Occipital lobe (tissue), 2 donors: Measurements from ENCODE around the gene PEX1. TPM values are rescaled to one million over a fixed set of nuclear protein-coding genes. Genes with fewer than 3 reads are reported as not detected.
"Not testable (repeated sequence)": the region's sequence is repeated elsewhere in the genome, so short reads cannot be mapped to it uniquely, and the experiment has no call there.

Experiments
- DNase-seq: peaks from one replicate; lab custom pipeline; 2025; lab: John Stamatoyannopoulos, UW
- total RNA-seq: library from RNA; depleted of rRNA; stranded (reverse); fragments of >200 nt; gene quantifications from one replicate; pipeline ENCODE4 v1.2.3, GENCODE V29; 2014

Gene PEX1
- total RNA-seq, 1 donor from 2014 or later: 79.9 TPM

GRCh38 chr7:92506363-92506762, 22.0 kb downstream of the PEX1 start:
- DNase-seq: no peak

GRCh38 chr7:92504563-92504962, 23.8 kb downstream of the PEX1 start:
- no peak for DNase-seq

- no peak for DNase-seq
These were observed 24.6 kb downstream of the PEX1 start for GRCh38 chr7:92503767-92504166.

GRCh38 chr7:92498557-92498956, 29.8 kb downstream of the PEX1 start:
- no peak for DNase-seq

GRCh38 chr7:92496876-92497275, 31.4 kb downstream of the PEX1 start:
- no peak for DNase-seq

GRCh38 chr7:92489634-92490033, 38.7 kb downstream of the PEX1 start:
- DNase-seq: no peak

- DNase-seq: no peak
These were observed 40.5 kb downstream of the PEX1 start for GRCh38 chr7:92487804-92488203.

- DNase-seq: no peak
These were observed 42.3 kb downstream of the PEX1 start for GRCh38 chr7:92485974-92486373.

GRCh38 chr7:92485267-92485892, 42.9 kb downstream of the PEX1 start:
- no peak for DNase-seq

- not testable (repeated sequence) for DNase-seq
These were observed 44.1 kb downstream of the PEX1 start for GRCh38 chr7:92484226-92484625.

GRCh38 chr7:92483624-92484023, 44.7 kb downstream of the PEX1 start:
- DNase-seq: not testable (repeated sequence)

GRCh38 chr7:92479146-92479545, 49.2 kb downstream of the PEX1 start:
- DNase-seq: not testable (repeated sequence)

GRCh38 chr7:92478711-92479110, 49.6 kb downstream of the PEX1 start:
- no peak for DNase-seq

- no peak for DNase-seq
These were observed 50.2 kb downstream of the PEX1 start for GRCh38 chr7:92478095-92478494.

GRCh38 chr7:92477681-92478080, 50.6 kb downstream of the PEX1 start, which contains the start of gene ERVW-1:
Gene ERVW-1, minus strand, starts transcription at chr7:92477946. Its CDS starts 7,565 bp downstream, at chr7:92470381.
- not testable (repeated sequence) for DNase-seq

GRCh38 chr7:92475851-92476590, 52.3 kb downstream of the PEX1 start:
- DNase-seq: not testable (repeated sequence)

GRCh38 chr7:92475261-92475770, 53.0 kb downstream of the PEX1 start:
- DNase-seq: not testable (repeated sequence)

- DNase-seq: not testable (repeated sequence)
These were observed 54.3 kb downstream of the PEX1 start for GRCh38 chr7:92473989-92474388.

- not testable (repeated sequence) for DNase-seq
These were observed 59.7 kb downstream of the PEX1 start for GRCh38 chr7:92468589-92468988.

- DNase-seq: no peak
These were observed 61.6 kb downstream of the PEX1 start for GRCh38 chr7:92466682-92467081.

- no peak for DNase-seq
These were observed 63.8 kb downstream of the PEX1 start for GRCh38 chr7:92464515-92464914.

GRCh38 chr7:92462560-92462959, 65.8 kb downstream of the PEX1 start:
- DNase-seq: no peak
